NCI-H510A treated with DMSO at 0.1 percent for 48 hours (cell line): ENCODE data around the gene ARFIP2.
"Not testable (repeated sequence)": the region's sequence is repeated elsewhere in the genome, so short reads cannot be mapped to it uniquely, and the experiment has no call there.

Experiments used
- DNase-seq: peaks from one replicate; lab custom pipeline; 2025; lab: John Stamatoyannopoulos, UW

The ARFIP2 gene

GRCh38 chr11:6481012-6481923 lies at the start of gene ARFIP2, which contains the start of gene TIMM10B:
Gene ARFIP2 (minus strand): TSS chr11:6481331. CDS start chr11:6480421, 910 bp downstream.
Gene TIMM10B (plus strand): TSS chr11:6481501. CDS start chr11:6481517, 16 bp downstream.
- DNase-seq: peak; percentile 71

- DNase-seq: no peak
Measured at GRCh38 chr11:6530848-6531247, 49.7 kb upstream of the ARFIP2 start.

- no peak for DNase-seq
Measured at GRCh38 chr11:6529266-6529665, 48.1 kb upstream of the ARFIP2 start.

- no peak for DNase-seq
Measured at GRCh38 chr11:6526411-6527135, 45.4 kb upstream of the ARFIP2 start.

- DNase-seq: no peak
Measured at GRCh38 chr11:6523253-6523652, 42.1 kb upstream of the ARFIP2 start.

- not testable (repeated sequence) for DNase-seq
Measured at GRCh38 chr11:6521946-6522345, 40.8 kb upstream of the ARFIP2 start.

- DNase-seq: no peak
Measured at GRCh38 chr11:6520265-6520664, 39.1 kb upstream of the ARFIP2 start.

GRCh38 chr11:6516865-6517264 lies 35.7 kb upstream of the ARFIP2 start:
- no peak for DNase-seq

- peak; percentile 34 for DNase-seq
Measured at GRCh38 chr11:6505577-6506240, 24.6 kb upstream of the ARFIP2 start.

GRCh38 chr11:6504166-6504565 lies 23.0 kb upstream of the ARFIP2 start:
- DNase-seq: no peak

GRCh38 chr11:6502382-6502781 lies 21.3 kb upstream of the ARFIP2 start:
- DNase-seq: no peak

- no peak for DNase-seq
Measured at GRCh38 chr11:6498544-6498943, 17.4 kb upstream of the ARFIP2 start.

GRCh38 chr11:6498121-6498520 lies 17.0 kb upstream of the ARFIP2 start:
- no peak for DNase-seq

GRCh38 chr11:6497069-6497839 lies 16.1 kb upstream of the ARFIP2 start, which contains the start of gene DNHD1:
Gene DNHD1 (plus strand): TSS chr11:6497280. CDS start chr11:6498216, 936 bp downstream.
- no peak for DNase-seq

- no peak for DNase-seq
Measured at GRCh38 chr11:6489306-6489705, 8.2 kb upstream of the ARFIP2 start.

- no peak for DNase-seq
Measured at GRCh38 chr11:6488821-6489220, 7.7 kb upstream of the ARFIP2 start.

GRCh38 chr11:6488342-6488741 lies 7.2 kb upstream of the ARFIP2 start:
- no peak for DNase-seq

- DNase-seq: no peak
Measured at GRCh38 chr11:6486938-6487337, 5.8 kb upstream of the ARFIP2 start.

GRCh38 chr11:6486256-6486655 lies 5.1 kb upstream of the ARFIP2 start:
- no peak for DNase-seq

GRCh38 chr11:6485661-6486060 lies 4.5 kb upstream of the ARFIP2 start:
- DNase-seq: no peak

GRCh38 chr11:6483015-6483414 lies 1.9 kb upstream of the ARFIP2 start:
- no peak for DNase-seq

- DNase-seq: no peak
Measured at GRCh38 chr11:6482441-6482840, 1.3 kb upstream of the ARFIP2 start.
